NCI-H82 (cell line): Measurements from ENCODE around the gene C1orf105.

ENCODE experiments used
- DNase-seq: peaks from one replicate; lab custom pipeline; 2025; lab: John Stamatoyannopoulos, UW

C1orf105 gene

GRCh38 chr1:172460177-172460576 lies 39.7 kb downstream of the C1orf105 start:
- DNase-seq, result no peak

DNA sequence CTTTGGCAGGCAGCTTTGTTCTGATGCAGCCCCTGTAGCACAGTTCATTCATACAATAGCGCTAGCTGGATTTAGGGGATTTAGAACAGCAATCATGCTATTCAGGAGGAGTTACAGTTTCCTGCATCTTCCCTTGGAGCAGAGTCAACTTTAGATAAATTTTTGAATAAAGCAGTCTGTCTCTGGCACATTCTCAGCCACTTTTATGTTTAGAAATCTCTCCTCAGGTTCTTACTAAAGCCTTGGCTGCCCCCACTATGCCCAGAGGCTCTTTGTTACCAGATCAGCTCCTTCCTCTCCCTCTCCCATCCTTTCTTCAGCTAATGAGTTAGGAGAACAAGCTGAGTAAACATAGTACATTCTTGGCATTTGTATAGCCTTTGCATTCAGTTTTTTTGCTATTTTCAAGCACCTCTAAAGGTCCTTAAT lies 40.4 kb downstream of the C1orf105 start:
- no peak for DNase-seq

- no peak for DNase-seq
These were observed 45.1 kb downstream of the C1orf105 start for GRCh38 chr1:172465617-172466016.

- DNase-seq, result no peak
These were observed 46.4 kb downstream of the C1orf105 start for GRCh38 chr1:172466795-172467407.

GRCh38 chr1:172467446-172467845 lies 47.0 kb downstream of the C1orf105 start:
- no peak for DNase-seq

DNA sequence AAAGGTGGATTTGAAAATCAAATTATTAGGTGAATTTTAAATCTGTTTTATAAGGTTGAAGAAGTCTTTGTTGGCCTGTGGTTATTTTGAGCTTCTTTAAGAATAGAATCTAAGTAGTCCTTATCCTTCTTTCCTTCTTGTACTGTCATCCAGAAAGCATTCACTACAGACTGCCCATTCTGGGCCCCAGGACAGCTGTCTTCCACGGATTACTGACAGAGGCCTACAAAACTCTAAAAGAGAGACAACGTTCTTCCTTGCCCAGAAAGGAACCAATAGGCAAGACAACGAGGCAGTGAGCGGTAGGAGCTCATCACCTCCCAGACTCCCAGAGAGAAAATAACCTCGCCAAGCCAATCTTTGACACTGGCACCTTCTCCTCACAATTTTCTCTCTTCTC lies 47.8 kb downstream of the C1orf105 start:
- no peak for DNase-seq

DNA sequence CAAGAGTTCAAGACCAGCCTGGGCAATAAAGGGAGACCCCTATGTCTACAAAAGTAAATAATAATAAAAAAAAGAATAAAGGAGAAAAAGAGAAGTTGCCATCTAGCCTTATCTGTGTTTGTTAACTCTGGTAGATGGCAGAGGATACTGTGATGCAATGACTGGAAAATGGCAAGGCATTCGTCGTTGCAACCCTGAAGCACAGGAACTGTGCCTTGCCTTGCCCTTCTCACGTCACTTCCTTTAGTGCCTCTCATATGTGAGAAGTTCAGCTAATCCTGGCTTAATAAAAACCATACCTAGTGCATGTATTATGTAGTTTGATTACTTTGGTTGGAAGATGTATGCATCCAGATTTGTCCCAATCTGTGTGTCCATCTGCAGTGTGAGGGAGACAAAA lies 49.2 kb downstream of the C1orf105 start:
- DNase-seq, result no peak

- DNase-seq, result no peak
These were observed 49.7 kb downstream of the C1orf105 start for GRCh38 chr1:172470149-172470548.

GRCh38 chr1:172471666-172472065 lies 51.2 kb downstream of the C1orf105 start:
- DNase-seq, result no peak

DNA sequence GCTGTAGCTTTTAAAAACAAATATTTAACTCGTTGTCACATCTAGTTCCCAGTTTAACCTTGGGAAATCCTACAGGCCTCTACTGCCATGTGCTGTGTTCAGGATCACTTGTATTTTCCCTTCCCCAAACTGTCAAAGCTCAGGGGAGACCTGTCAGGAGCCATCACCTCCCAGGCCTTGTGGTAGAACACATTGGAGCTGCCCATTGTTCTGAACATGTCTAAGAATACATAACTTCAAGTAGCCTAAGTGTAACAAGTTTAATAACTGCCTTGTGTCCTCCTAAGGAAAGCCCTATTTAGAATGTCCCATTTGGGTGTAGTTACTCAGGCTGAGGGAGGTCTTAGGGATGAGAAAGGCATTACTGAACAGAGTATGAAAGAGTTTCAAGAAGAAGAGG lies 52.0 kb downstream of the C1orf105 start:
- DNase-seq, result no peak

DNA sequence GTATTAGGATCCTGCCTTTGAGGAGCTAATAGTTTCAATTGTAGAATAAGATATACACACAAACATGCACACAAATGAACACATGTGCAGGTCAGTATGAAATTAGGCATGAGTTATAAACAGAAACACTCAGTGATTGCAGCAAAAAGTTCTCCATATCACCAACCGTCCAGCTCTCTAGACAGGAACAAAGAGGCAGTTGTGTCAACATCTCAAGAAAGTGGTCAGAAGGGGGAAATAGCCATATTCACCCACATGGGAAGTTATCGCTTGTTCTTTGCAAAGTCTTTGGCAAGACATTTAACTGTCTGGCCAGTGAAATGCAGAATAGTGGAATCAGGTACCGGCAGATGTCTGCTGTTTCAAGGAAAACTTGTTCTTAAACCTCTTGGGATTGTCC lies 52.8 kb downstream of the C1orf105 start:
- no peak for DNase-seq

DNA sequence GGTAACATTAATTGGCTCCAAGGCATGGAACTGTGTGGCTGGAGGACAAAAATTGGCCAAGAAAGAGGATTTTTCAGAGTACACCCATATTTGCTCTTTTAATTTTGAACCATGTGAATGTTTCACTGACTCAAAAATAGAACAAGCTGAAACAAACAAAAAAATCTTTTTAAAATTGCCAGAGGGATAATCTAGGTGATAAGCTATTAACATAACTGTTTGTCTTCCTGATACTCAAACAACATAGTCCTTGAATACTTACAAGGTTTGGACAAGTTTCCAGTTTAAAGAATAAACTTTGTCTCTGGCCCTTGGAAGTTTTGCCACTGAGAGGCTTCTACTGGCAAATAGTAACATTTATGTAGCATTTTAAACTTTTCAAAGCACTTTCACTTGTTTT lies 53.4 kb downstream of the C1orf105 start:
- no peak for DNase-seq

DNA sequence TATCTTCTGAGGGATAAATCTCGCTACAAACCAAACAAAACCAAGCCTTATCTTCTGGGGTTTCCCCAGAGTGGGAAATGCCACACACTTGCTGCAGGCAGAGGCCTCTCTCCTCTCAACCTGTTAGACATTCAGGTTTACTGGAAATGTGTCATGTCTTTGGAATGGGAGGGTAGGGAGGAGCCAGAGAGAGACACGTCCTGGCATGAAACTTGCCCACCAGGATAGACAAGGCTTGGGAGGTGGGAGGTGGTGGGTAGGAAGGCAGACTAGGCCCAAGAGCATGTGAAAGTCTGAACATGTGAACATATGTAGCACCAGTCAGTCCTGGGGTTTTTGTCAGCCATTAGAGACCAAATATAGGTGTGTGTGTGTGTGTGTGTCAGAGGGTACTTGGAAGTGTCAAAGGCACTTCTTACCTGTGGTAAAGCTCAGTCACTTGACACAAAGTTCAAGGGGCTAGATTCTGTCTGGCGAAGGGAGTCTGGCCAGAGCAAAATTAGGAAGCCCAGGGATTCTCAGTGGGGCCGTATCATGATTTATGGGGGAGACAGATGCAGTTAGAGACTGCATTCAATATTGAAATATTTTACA lies 55.8 kb downstream of the C1orf105 start:
- no peak for DNase-seq

DNA sequence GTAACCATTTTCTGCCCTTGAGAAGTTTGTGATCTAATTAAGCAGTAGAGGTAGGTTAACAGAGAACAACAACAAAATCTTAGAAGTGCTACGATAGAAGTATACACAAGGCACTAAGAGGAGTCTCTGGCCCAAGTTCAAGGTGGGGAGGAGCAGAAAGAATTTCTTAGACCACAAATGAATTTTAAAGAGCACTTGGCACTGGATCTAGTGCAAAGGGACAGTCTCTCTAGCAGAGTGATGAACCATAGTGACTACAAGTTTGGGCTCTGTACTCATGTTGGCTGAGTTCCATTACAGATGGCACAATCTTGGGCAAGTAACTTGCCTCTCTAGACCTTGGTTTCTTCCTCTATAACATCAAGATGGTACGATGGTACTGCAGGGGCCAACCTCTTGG lies 56.7 kb downstream of the C1orf105 start:
- no peak for DNase-seq

- no peak for DNase-seq
These were observed 57.3 kb downstream of the C1orf105 start for GRCh38 chr1:172477741-172478140.

DNA sequence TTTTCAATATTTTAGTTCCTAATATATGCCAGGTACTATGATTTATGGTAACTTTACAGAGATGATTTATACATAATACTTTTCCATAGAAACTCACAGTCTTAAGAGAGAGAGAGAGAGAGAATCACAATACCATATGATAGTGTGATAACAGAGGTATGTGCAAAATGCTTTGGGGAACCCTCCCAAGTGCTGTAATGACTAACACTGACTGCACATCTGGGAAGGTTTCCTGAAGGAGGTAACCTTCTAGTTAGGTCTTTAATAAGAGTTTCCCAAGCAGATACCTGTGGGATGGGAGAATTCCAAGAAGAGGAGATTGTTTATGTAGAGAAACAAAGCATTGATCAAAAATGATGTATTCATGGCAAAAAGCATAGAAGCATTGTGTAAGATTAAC lies 58.0 kb downstream of the C1orf105 start:
- no peak for DNase-seq

DNA sequence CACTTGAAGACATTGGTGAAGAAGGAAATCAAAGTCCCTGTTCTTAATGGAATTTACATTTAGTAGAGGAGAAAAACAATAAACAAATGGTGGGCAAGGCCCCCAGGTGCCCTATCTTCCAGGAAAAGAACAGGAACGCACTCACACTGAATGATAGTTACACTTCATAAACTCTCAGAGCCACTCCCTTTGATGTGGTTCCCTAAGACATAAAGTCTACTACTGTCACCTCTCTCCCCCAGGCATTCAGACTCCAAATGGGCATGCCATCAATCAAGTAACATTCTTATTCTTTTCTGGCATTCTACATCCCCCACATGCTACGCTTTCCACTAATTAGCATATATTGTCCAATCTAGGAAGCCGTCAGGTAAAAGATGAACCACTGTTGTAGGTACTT lies 59.9 kb downstream of the C1orf105 start:
- no peak for DNase-seq

- no peak for DNase-seq
These were observed 61.6 kb downstream of the C1orf105 start for GRCh38 chr1:172482044-172482443.

GRCh38 chr1:172483448-172483847 lies 63.0 kb downstream of the C1orf105 start:
- no peak for DNase-seq

- DNase-seq, result no peak
These were observed 63.8 kb downstream of the C1orf105 start for GRCh38 chr1:172484252-172484651.

GRCh38 chr1:172485626-172486025 lies 65.1 kb downstream of the C1orf105 start:
- DNase-seq, result no peak

DNA sequence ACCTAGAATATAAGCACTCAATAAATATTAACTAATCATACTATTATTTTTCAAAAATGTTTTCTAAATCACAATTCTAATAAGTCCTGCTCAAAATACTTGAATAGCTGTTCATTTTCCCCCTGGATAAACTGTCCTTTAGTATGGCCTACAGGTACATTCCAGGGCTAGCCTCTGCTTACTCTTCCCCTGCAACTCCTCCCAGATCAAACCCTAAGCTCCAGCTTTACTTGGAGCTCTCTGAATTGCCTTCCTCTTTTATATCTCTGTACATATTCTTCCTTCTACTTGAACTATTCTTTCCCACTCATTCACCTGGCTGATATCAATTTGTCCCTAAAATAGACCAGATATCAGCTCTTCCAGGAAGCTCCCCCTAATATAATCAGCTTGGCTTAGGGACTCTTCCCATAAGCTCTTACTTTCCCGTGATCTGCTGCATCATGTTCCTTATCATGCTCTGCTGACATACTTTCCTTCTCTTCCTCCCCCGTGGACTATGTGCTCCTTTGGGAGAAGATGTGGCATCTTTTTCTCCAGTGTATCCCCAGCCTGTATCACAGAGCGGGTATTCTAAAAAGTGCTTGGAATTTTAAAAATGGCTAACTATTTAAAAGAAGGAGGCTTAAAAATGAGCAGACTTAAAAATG lies 66.4 kb downstream of the C1orf105 start:
- DNase-seq, result no peak

GRCh38 chr1:172487550-172487949 lies 67.1 kb downstream of the C1orf105 start:
- peak; percentile 98 for DNase-seq

DNA sequence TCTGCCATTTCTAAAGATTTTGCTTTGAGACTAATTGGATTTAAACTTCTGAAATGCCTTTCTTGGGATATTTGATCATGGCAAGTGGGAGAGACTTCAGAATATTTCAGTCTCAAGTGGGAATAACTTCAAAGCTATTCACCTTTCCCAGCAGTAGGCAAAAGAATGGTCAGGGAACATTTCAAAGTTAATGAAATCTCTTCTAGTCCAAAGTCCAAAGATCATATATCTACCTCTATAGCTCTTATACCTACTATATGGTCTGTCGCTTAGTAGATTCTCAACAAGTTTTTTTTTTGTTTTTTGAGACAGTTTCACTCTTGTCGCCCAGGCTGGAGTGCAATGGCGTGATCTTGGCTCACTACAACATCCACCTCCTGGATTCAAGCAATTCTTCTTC lies 67.9 kb downstream of the C1orf105 start:
- no peak for DNase-seq
